ENCODE results near the gene RAB4B.
"Not testable (repeated sequence)": the region's sequence is repeated elsewhere in the genome, so short reads cannot be mapped to it uniquely, and the experiment has no call there.

RAB4B gene

GRCh38 chr19:40803857-40804782 lies 26.1 kb downstream of the RAB4B start:
- DNase-seq, result no peak

- peak in 1 of 14 donors; percentile 23 for DNase-seq
Observed at GRCh38 chr19:40804783-40805242, 26.8 kb downstream of the RAB4B start.

- DNase-seq, result no peak
Observed at GRCh38 chr19:40805258-40805868, 27.3 kb downstream of the RAB4B start.

- DNase-seq, result peak in 12 of 14 donors; percentile 60 to 95 (median 83)
Observed at GRCh38 chr19:40806423-40807146, 28.5 kb downstream of the RAB4B start.

- no peak for DNase-seq
Observed at GRCh38 chr19:40807147-40808020, 29.3 kb downstream of the RAB4B start.

- DNase-seq, result no peak
Observed at GRCh38 chr19:40808021-40808325, 29.9 kb downstream of the RAB4B start.

- DNase-seq, result no peak
Observed at GRCh38 chr19:40808497-40808896, 30.4 kb downstream of the RAB4B start.

- DNase-seq, result no peak
Observed at GRCh38 chr19:40809358-40810086, 31.5 kb downstream of the RAB4B start.

GRCh38 chr19:40810160-40810559 lies 32.1 kb downstream of the RAB4B start:
- no peak for DNase-seq

GRCh38 chr19:40810649-40811408 lies 32.8 kb downstream of the RAB4B start:
- peak in 12 of 14 donors; percentile 61 to 89 (median 80) for DNase-seq

- no peak for DNase-seq
Observed at GRCh38 chr19:40811478-40812341, 33.7 kb downstream of the RAB4B start.

- DNase-seq, result not testable (repeated sequence)
Observed at GRCh38 chr19:40812571-40812970, 34.5 kb downstream of the RAB4B start.

GRCh38 chr19:40813182-40813581 lies 35.1 kb downstream of the RAB4B start:
- no peak for DNase-seq

- DNase-seq, result no peak
Observed at GRCh38 chr19:40815223-40815622, 37.2 kb downstream of the RAB4B start.

GRCh38 chr19:40818480-40819399 lies 40.7 kb downstream of the RAB4B start:
- DNase-seq, result peak in 8 of 14 donors; percentile 33 to 67 (median 54)

- DNase-seq, result peak in 5 of 14 donors; percentile 8 to 55 (median 28)
Observed at GRCh38 chr19:40819479-40820234, 41.6 kb downstream of the RAB4B start.

- no peak for DNase-seq
Observed at GRCh38 chr19:40822161-40822560, 44.1 kb downstream of the RAB4B start.

Data from C1 segment of cervical spinal cord (tissue), 14 donors.